KG1 (cell line): ENCODE data around the gene SLC35F3.

Experiments used
- DNase-seq: peaks from one replicate; lab custom pipeline; 2025; lab: John Stamatoyannopoulos, UW

Gene SLC35F3

GRCh38 chr1:234258071-234258470 lies 353.6 kb downstream of the SLC35F3 start:
- no peak for DNase-seq

GRCh38 chr1:234260578-234260977 lies 356.1 kb downstream of the SLC35F3 start:
- DNase-seq: peak; percentile 36

- DNase-seq: no peak
Measured at GRCh38 chr1:234261545-234261944, 357.1 kb downstream of the SLC35F3 start.

GRCh38 chr1:234262007-234262753 lies 357.7 kb downstream of the SLC35F3 start:
- no peak for DNase-seq

- DNase-seq: no peak
Measured at GRCh38 chr1:234262754-234263105, 358.3 kb downstream of the SLC35F3 start.

- no peak for DNase-seq
Measured at GRCh38 chr1:234264832-234265231, 360.4 kb downstream of the SLC35F3 start.

GRCh38 chr1:234265321-234265720 lies 360.8 kb downstream of the SLC35F3 start:
- DNase-seq: no peak

GRCh38 chr1:234265861-234266260 lies 361.4 kb downstream of the SLC35F3 start:
- no peak for DNase-seq

GRCh38 chr1:234270093-234270492 lies 365.6 kb downstream of the SLC35F3 start:
- no peak for DNase-seq

GRCh38 chr1:234270581-234271242 lies 366.2 kb downstream of the SLC35F3 start:
- no peak for DNase-seq

GRCh38 chr1:234271243-234271606 lies 366.7 kb downstream of the SLC35F3 start:
- DNase-seq: no peak

GRCh38 chr1:234272656-234273312 lies 368.3 kb downstream of the SLC35F3 start:
- no peak for DNase-seq

GRCh38 chr1:234273981-234274380 lies 369.5 kb downstream of the SLC35F3 start:
- DNase-seq: no peak

- DNase-seq: no peak
Measured at GRCh38 chr1:234276151-234276788, 371.8 kb downstream of the SLC35F3 start.

- no peak for DNase-seq
Measured at GRCh38 chr1:234277161-234277868, 372.8 kb downstream of the SLC35F3 start.

- DNase-seq: no peak
Measured at GRCh38 chr1:234279021-234279420, 374.5 kb downstream of the SLC35F3 start.

- no peak for DNase-seq
Measured at GRCh38 chr1:234280500-234280899, 376.0 kb downstream of the SLC35F3 start.

- no peak for DNase-seq
Measured at GRCh38 chr1:234281826-234282489, 377.5 kb downstream of the SLC35F3 start.

GRCh38 chr1:234286206-234286605 lies 381.7 kb downstream of the SLC35F3 start:
- no peak for DNase-seq

- no peak for DNase-seq
Measured at GRCh38 chr1:234288946-234289345, 384.5 kb downstream of the SLC35F3 start.

- no peak for DNase-seq
Measured at GRCh38 chr1:234289538-234290305, 385.2 kb downstream of the SLC35F3 start.
